HPDE6-E6E7 (cell line): ENCODE results near the gene RASGRP3.

ENCODE experiments used
- DNase-seq: peaks from one replicate; pipeline ENCODE4 v3.0.0; 2011; ENCODE audit warnings: missing footprints; ENCODE audit errors: extremely low spot score

RASGRP3 gene

GRCh38 chr2:33522576-33522975 is 46.1 kb downstream of the RASGRP3 start:
- no peak for DNase-seq

DNA sequence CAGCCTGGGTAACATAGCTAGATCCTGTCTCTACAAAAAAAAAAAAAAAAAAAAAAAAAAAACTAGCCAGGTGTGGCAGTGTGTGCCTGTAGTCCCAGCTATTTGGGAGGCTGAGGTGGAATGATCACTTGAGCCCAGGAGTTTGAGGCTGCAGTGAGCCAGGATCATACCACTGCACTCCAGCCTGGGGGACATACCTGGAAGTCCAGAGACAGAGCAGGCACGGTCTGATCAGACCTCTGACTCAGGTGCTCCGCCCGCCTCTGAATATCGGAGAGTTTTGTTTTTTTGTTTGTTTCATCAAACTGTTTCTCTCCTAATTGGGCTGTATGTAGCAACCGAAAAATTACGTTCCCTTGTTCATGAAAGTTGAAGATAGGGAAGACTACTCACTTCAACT is 49.2 kb downstream of the RASGRP3 start:
- no peak for DNase-seq

DNA sequence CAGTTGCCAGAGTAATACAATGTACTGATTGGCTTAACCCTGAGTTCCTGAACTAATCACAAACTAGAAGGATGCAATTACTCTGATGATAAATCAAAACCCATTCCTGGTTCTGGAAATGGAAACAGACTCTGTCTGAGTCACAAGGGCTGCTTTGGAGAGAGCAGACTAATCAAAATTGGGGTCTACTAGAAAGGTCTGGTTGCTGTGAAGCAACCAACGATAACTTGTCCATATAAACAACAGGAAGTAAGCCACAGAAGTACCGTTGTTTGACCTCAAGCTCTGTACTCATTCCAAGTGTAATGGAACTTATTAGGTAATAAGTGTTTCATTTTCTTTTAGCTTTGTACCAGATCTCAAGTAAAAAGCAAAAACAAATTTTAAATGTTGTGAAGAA is 49.7 kb downstream of the RASGRP3 start:
- DNase-seq: no peak

DNA sequence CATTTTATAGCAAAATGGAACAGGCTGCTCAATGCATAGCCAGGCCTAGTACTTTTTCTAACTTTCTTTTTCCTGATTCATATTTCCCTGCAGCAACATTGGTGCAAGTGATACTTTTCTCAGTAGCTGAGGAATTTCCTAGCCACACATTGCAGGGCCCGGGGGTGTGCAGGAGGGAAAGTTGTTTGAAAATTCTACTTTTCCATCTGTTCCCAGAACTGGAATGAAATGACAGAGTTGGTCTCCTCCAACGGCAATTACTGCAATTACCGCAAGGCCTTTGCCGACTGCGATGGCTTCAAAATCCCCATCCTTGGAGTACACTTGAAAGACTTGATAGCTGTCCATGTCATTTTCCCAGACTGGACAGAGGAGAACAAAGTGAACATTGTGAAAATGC is 50.5 kb downstream of the RASGRP3 start:
- no peak for DNase-seq

- DNase-seq: no peak
Observed at GRCh38 chr2:33528441-33528950, 52.0 kb downstream of the RASGRP3 start.

DNA sequence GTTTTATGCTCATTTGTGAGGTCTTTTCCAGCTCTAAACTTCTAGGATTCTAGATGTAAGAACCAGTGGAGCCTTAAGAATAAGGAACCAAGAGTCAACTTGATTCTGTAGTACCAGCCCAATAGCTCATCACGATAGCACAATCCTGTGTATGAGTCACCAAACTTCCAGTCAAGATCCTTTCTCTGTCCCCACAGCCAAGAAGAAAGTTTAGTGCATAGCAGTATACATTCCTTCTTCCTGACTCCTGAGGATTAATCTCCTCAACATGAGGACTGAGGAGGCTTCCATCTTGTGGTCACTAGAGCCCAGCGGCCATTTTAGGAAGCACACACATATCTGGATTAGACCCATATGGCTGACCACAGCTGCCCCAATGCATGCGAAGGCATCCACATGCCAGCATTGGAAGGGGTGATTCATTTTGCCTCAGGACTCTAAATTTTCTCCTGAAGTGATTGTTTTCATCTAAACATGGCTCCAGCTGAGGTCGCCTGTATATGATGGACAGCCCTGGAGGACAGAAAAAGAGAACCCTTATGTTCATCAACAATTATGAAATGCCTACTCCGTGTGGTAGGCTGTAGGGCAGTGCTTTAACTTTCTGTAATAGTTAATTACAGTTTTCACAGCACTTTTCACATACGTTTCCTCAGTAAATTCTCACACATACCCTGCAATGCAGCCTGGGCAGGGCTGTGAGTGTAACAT is 53.5 kb downstream of the RASGRP3 start:
- DNase-seq: peak; percentile 16

GRCh38 chr2:33530690-33531548 is 54.5 kb downstream of the RASGRP3 start:
- no peak for DNase-seq

GRCh38 chr2:33531549-33532059 is 55.2 kb downstream of the RASGRP3 start:
- no peak for DNase-seq

- no peak for DNase-seq
Observed at GRCh38 chr2:33532146-33532545, 55.7 kb downstream of the RASGRP3 start.

GRCh38 chr2:33532966-33533365 is 56.5 kb downstream of the RASGRP3 start:
- no peak for DNase-seq

GRCh38 chr2:33535421-33535820 is 59.0 kb downstream of the RASGRP3 start:
- DNase-seq: no peak

DNA sequence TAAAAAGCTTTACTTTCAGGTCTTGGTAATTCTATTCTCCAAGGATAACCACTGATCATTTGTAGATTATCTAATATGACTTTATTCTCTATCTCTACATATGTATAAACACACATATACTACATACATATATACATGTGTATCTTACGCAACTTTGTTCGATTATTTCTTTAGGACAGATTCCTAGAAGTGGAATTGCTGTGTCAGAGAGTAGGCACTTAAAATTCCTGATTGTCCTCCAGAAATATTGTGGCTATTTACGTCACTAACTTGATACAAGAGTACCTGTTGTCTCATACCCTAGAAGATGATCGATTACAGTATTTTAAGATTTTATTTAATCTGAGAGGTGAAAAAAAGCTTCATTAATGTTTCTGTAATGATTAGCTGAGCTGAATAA is 64.8 kb downstream of the RASGRP3 start:
- DNase-seq: no peak

- DNase-seq: no peak
Observed at GRCh38 chr2:33550206-33550605, 73.8 kb downstream of the RASGRP3 start.

GRCh38 chr2:33552758-33553461 is 76.5 kb downstream of the RASGRP3 start:
- no peak for DNase-seq

GRCh38 chr2:33555681-33556080 is 79.2 kb downstream of the RASGRP3 start:
- no peak for DNase-seq

DNA sequence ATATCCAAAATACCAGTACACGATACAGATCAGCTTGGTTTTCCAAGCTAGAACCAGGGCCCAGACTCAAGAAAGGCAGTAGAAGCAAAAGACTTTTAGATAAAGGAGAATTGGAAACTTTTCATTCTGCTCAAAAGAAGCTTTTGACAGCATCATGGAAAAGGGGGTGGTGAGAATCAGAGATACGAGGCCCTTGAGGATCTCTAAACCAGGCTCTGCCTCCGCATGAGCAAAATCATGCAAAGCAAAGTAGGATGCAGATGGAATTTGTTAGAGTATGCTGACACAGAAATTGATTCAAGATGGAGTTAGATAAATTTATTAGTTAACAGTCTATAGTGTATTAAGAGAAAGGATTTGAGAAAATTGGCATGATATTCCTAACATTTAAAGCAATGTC is 82.9 kb downstream of the RASGRP3 start:
- DNase-seq: no peak

- DNase-seq: no peak
Observed at GRCh38 chr2:33560017-33560416, 83.6 kb downstream of the RASGRP3 start.

GRCh38 chr2:33561872-33562271 is 85.4 kb downstream of the RASGRP3 start:
- DNase-seq: no peak

- no peak for DNase-seq
Observed at GRCh38 chr2:33570681-33571080, 94.2 kb downstream of the RASGRP3 start.

DNA sequence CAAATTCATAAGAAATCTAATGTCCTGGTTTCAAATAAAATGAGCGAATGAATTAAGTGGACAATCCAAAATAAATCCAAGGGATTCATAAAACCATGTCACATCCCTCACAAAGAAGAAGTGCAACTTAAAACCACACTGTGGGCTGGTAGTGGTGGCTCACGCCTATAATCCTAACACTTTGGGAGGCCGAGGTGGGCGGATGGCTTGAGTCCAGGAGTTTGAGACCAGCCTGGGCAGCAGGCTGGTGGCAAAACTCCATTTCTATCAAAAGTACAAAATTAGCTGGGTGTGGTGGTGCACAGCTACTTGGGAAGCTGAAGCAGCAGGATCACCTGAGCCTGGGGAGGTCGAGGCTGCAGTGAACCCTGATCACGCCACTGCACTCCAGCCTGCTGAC is 97.2 kb downstream of the RASGRP3 start:
- no peak for DNase-seq

GRCh38 chr2:33577084-33577483 is 100.6 kb downstream of the RASGRP3 start:
- DNase-seq: no peak

- no peak for DNase-seq
Observed at GRCh38 chr2:33577668-33578067, 101.2 kb downstream of the RASGRP3 start.
